KBM-7 (cell line): ENCODE results near the gene XXYLT1.

Experiments used
- DNase-seq: peaks from one replicate; pipeline ENCODE4 v3.0.0-alpha.2; 2015
- in situ Hi-C: fragments of 300-500 bp; cut with MboI; formaldehyde crosslinking; loops from 2 replicates; pipeline ENCODE4 v1.14.3; 2020; ENCODE audit warnings: low sequenced_read_pairs, low pct_unique_long_range_greater_than_20kb, mixed read lengths

The XXYLT1 gene

GRCh38 chr3:195083659-195084058 lies 187.3 kb downstream of the XXYLT1 start:
- in situ Hi-C loops: no loop called here
- DNase-seq: no peak

GRCh38 chr3:195082811-195083210 lies 188.1 kb downstream of the XXYLT1 start:
- in situ Hi-C loops: no loop called here
- DNase-seq: no peak

- in situ Hi-C loops: no loop called here
- no peak for DNase-seq
Measured at GRCh38 chr3:195081242-195081963, 189.6 kb downstream of the XXYLT1 start.

- in situ Hi-C loops: no loop called here
- no peak for DNase-seq
Measured at GRCh38 chr3:195080571-195081151, 190.3 kb downstream of the XXYLT1 start.

GRCh38 chr3:195080125-195080524 lies 190.8 kb downstream of the XXYLT1 start:
- in situ Hi-C loops: no loop called here
- DNase-seq: no peak

GRCh38 chr3:195079636-195080035 lies 191.3 kb downstream of the XXYLT1 start:
- in situ Hi-C loops: no loop called here
- no peak for DNase-seq

- in situ Hi-C loops: no loop called here
- DNase-seq: no peak
Measured at GRCh38 chr3:195078891-195079440, 192.0 kb downstream of the XXYLT1 start.

- in situ Hi-C loops: no loop called here
- DNase-seq: no peak
Measured at GRCh38 chr3:195077611-195078540, 193.1 kb downstream of the XXYLT1 start.

- DNase-seq: no peak
- in situ Hi-C loops: no loop called here
Measured at GRCh38 chr3:195076981-195077610, 193.9 kb downstream of the XXYLT1 start.

GRCh38 chr3:195075941-195076875 lies 194.8 kb downstream of the XXYLT1 start:
- in situ Hi-C loops: no loop called here
- DNase-seq: no peak

GRCh38 chr3:195075199-195075940 lies 195.6 kb downstream of the XXYLT1 start:
- in situ Hi-C loops: no loop called here
- peak; percentile 32 for DNase-seq

- in situ Hi-C loops: no loop called here
- no peak for DNase-seq
Measured at GRCh38 chr3:195073866-195074860, 196.8 kb downstream of the XXYLT1 start.

GRCh38 chr3:195072916-195073564 lies 197.9 kb downstream of the XXYLT1 start:
- no peak for DNase-seq
- in situ Hi-C loops: no loop called here

- DNase-seq: no peak
Measured at GRCh38 chr3:195071916-195072820, 198.8 kb downstream of the XXYLT1 start.

More at GRCh38 chr3:195071916-195072820, 198.8 kb downstream of the XXYLT1 start:
- in situ Hi-C loops: no loop called here
